ENCODE measurements around the gene TAS2R8.

- TF ChIP-seq CTCF (IDR thresholded peaks at IDR 0.05) (no peak), POLR2A (IDR thresholded peaks at IDR 0.05) (no peak)
Measured at GRCh38 chr12:10824957-10825356, 17.9 kb upstream of the TAS2R8 start.

Data from right lobe of liver (tissue), 4 donors.